Suppressor macrophage treated with lipopolysaccharide for 4 hours (primary cell): ENCODE measurements around the gene C5orf58.

Experiments
- DNase-seq: peaks from one replicate; pipeline ENCODE4 v3.0.0-alpha.2; 2020

Gene C5orf58

GRCh38 chr5:170285181-170285580 is 52.4 kb downstream of the C5orf58 start:
- no peak for DNase-seq

DNA sequence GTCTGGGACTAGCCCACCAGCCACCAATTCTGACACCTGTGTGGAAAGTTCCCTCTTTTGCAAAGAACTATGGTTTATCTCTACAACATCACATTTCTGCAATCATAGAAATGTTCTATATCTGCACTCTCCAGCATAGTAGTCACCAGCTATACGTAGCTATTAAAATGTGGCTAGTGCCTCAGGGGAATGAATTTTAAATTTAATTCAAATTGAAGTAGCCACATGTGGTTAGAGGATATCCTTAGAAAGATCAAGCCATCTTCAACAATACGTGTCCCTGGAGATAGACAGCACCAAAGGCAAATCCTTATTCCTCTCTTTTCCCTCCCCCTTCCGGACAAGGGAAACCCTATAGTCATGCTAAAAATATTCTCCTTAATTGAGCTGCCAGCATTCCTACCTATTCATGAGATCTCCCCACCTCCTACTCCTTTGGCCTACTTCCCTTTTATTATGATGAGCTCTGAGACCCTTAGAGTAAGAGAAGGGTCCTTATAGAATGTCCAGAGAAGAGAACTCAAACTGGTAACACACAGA is 53.7 kb downstream of the C5orf58 start:
- DNase-seq, result no peak

GRCh38 chr5:170287532-170287931 is 54.7 kb downstream of the C5orf58 start:
- peak; percentile 94 for DNase-seq

DNA sequence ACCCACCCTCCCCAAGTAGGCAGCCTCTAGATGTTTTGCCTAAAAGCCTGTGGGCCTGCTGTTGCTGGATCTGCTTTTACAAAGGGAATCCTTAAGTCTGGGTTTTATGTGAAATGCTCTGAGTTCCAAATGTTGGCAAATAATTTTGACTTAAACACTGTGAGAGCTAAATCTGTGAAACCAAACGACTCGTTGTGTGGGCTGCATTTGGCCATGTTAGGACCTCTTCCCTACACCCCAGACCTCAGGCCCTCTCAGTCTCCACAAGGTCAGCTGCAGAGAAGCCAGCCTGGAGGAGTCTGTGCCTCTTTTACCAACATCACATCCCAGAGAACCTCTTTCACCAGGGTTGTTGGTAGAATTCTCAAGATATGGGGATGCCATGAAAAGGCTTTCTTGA is 55.4 kb downstream of the C5orf58 start:
- DNase-seq, result no peak

GRCh38 chr5:170288551-170288950 is 55.8 kb downstream of the C5orf58 start:
- no peak for DNase-seq

- DNase-seq, result no peak
These were observed 56.3 kb downstream of the C5orf58 start for GRCh38 chr5:170289121-170289520.

DNA sequence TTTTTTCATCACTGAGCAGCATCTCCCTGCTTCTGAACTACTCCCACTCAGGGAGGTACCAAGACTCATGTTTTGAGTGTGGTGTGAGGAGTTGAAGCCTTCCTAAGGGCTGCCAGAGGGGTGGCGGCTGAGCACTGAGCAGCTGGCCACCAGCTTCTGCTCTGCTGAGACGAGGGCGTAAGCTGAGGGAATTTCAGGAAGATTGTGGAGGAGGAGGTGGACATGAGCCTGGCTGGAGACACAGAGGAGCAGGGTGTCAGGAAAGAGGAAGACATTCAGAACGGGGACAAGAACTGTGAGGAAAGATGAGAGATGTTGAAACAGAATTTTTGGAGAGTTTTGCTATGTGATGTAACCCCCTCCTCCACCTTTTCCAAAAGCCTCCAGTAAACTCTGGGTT is 57.0 kb downstream of the C5orf58 start:
- peak; percentile 82 for DNase-seq

- peak; percentile 68 for DNase-seq
These were observed 57.7 kb downstream of the C5orf58 start for GRCh38 chr5:170290498-170290897.

DNA sequence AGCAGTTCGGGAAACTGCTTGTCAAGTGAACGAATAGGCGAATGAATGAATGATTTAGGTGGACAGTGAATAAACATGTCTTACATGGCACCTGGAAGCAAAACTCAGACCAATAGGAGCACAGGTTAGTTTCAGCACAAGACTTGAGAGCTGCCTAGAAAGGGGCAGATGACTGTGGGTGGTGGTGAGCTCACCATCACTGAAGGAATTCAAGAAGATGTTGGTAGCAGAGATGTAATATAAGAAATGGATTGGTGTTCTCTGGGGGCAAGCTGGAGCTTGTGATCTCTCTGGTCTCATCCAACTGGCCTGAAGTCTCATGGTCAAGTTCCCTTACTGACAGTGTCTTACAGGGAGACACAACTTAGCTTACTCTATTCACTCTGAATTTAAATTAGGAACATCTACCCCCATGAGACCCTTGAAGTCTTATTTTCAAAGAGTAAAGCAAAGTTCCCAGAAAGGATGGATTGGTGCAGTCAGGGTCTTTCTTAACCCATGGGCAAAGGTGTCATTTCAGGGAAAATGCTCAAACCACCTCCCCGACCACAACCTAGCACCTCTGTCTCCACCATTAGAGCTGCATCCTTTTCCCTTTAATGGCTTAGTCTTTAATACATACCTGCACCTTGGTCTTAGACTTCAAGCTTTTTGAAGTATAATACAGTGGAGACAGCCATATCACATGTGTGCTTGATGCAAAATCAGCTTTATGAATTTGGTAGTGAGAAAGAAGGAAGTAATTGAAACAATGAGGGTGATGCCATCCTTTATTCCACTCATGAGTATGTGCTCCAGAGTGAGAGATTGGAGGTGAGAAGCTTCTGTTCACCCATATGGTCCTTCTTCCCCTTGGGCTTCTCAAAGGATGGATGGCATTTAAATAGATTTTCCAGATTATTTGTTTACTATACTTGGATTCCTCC is 59.7 kb downstream of the C5orf58 start:
- no peak for DNase-seq

- peak; percentile 86 for DNase-seq
These were observed 60.5 kb downstream of the C5orf58 start for GRCh38 chr5:170293273-170293672.

- DNase-seq, result no peak
These were observed 61.3 kb downstream of the C5orf58 start for GRCh38 chr5:170294057-170294456.

DNA sequence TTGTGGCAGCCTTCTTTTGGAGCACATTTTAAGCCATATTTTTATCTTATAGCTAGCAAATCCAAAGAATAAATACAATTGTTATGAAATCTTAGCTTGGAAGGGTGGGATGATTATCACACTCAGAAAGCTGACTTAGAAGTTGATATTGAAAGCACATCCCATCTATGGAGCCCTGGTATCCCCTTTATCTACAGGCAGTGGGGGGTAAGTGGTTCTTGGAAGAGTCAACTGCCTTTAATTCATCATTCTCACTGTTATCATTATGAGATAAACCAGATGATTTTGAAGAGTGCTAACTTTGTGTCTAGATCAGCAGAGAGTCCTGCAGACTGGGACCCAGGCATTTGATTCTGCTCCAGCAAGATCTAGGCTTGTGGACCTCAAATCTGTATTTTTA is 61.8 kb downstream of the C5orf58 start:
- DNase-seq, result no peak
